K562 (cell line): ENCODE results near the gene PDGFA. TPM values are rescaled to one million over a fixed set of nuclear protein-coding genes. Genes with fewer than 3 reads are reported as not detected.

Experiments
- EGR1 ChIP-seq: fragments of 450-650 bp; conservative IDR thresholded peaks from 2 replicates; pipeline ENCODE4 v1.6.1; 2017; ENCODE audit warnings: mild to moderate bottlenecking
- HMG20A ChIP-seq: fragments of 450-650 bp; formaldehyde crosslinking; conservative IDR thresholded peaks from 2 replicates; pipeline ENCODE4 v1.4.0; 2020; ENCODE audit warnings: mild to moderate bottlenecking, mixed read lengths
- HNRNPL ChIP-seq: fragments of 200-400 bp; formaldehyde crosslinking; IDR thresholded peaks from 2 replicates; pipeline ENCODE4 v1.6.1; 2017; ENCODE audit warnings: low read depth, mild to moderate bottlenecking, low read length
- NELFE ChIP-seq: IDR thresholded peaks from 2 replicates; pipeline ENCODE4 v1.6.1; 2011; ENCODE audit warnings: mild to moderate bottlenecking; ENCODE audit not compliant: insufficient read depth, insufficient read length
- NFE2 ChIP-seq: IDR thresholded peaks from 2 replicates; pipeline ENCODE4 v1.6.1; 2014; ENCODE audit warnings: antibody characterized with exemption, low read depth
- POU5F1 ChIP-seq: fragments of 150-350 bp; IDR thresholded peaks from 2 replicates; pipeline ENCODE4 v1.6.1; 2014; ENCODE audit warnings: borderline replicate concordance, low read length, low read depth, mild to moderate bottlenecking; ENCODE audit not compliant: partially characterized antibody
- TAF9B ChIP-seq: fragments of 450-650 bp; IDR thresholded peaks from 2 replicates; pipeline ENCODE4 v1.6.1; 2018; ENCODE audit warnings: mild to moderate bottlenecking; ENCODE audit not compliant: partially characterized antibody
- TCFL5 ChIP-seq: fragments of 250-450 bp; sonication (Bioruptor Pico); conservative IDR thresholded peaks from 2 replicates; pipeline ENCODE4 v1.6.1; 2021; ENCODE audit warnings: mild to moderate bottlenecking, moderate library complexity, matching md5 sums
- polyA plus RNA-seq, 8 experiments: library from polyadenylated mRNA; depleted of rRNA in 4 of 8; stranded (reverse) in 5 of 8; unstranded in 3 of 8; fragments of >200 nt; fragmentation: Nextera tagmentation in 2 of 8; fragmentation: Illumina TruSeq in 1 of 8; extraction: Ambion mirVana in 2 of 8; extraction: Trizol in 1 of 8; gene quantifications; 2 replicates each; pipeline versions ENCODE4 v1.2.1 to v1.2.3, GENCODE V29; 2011 to 2014; ENCODE audit warnings: inconsistent platforms in 1 of 8, missing spikeins in 1 of 8
- total RNA-seq, 7 experiments: library from RNA; depleted of rRNA in 6 of 7; stranded (reverse); fragments of >200 nt in 6 of 7; fragmentation: Illumina TruSeq in 2 of 7; extraction: Trizol in 2 of 7; gene quantifications; 2 replicates each; pipeline versions ENCODE4 v1.2.1 to v1.2.3, GENCODE V29; 2011 to 2021; ENCODE audit warnings: low replicate concordance in 1 of 7
- TF ChIP-seq, protein P1 (sequence below): fragments of 250-450 bp; sonication (Bioruptor Pico); IDR thresholded peaks from 2 replicates; pipeline ENCODE4 v1.8.0; 2021; ENCODE audit warnings: moderate library complexity, mild to moderate bottlenecking, inconsistent platforms
- TF ChIP-seq, protein P2 (sequence below): sonication (generic); formaldehyde crosslinking; IDR thresholded peaks from 2 replicates; pipeline ENCODE4 v1.9.0; 2022; ENCODE audit warnings: mild to moderate bottlenecking, missing genetic modification reagents
- TF ChIP-seq, protein P3 (sequence below): fragments of 450-650 bp; conservative IDR thresholded peaks from 2 replicates; pipeline ENCODE4 v1.6.1; 2016; ENCODE audit warnings: missing genetic modification characterization, low read depth, mild to moderate bottlenecking, control low read depth, missing compliant biosample characterization
- TF ChIP-seq, protein P4 (sequence below): sonication (generic); formaldehyde crosslinking; IDR thresholded peaks from 2 replicates; pipeline ENCODE4 v1.8.0; 2023; ENCODE audit warnings: missing genetic modification reagents, mild to moderate bottlenecking, borderline replicate concordance
- TF ChIP-seq, protein P5 (sequence below): sonication (generic); formaldehyde crosslinking; IDR thresholded peaks from 2 replicates; pipeline ENCODE4 v1.8.1; 2023; ENCODE audit warnings: mild to moderate bottlenecking, missing genetic modification reagents
- TF ChIP-seq, protein P6 (sequence below), 2 experiments: fragments of 250-450 bp in 1 of 2; fragments of 450-650 bp in 1 of 2; sonication (Bioruptor Pico) in 1 of 2; IDR thresholded peaks; 2 replicates each; pipeline versions ENCODE4 v1.6.1 to v1.8.0; 2016 to 2021; ENCODE audit warnings: mild to moderate bottlenecking in 2 of 2, moderate library complexity in 2 of 2, missing compliant biosample characterization in 1 of 2, missing genetic modification characterization in 1 of 2

The PDGFA gene
- total and polyA plus RNA-seq, 9 of the 15 experiments (the other 6 are each of a cell fraction or from before 2014, with no cell fraction given) = 2.5 to 10.2 (median 4.6) TPM

DNA sequence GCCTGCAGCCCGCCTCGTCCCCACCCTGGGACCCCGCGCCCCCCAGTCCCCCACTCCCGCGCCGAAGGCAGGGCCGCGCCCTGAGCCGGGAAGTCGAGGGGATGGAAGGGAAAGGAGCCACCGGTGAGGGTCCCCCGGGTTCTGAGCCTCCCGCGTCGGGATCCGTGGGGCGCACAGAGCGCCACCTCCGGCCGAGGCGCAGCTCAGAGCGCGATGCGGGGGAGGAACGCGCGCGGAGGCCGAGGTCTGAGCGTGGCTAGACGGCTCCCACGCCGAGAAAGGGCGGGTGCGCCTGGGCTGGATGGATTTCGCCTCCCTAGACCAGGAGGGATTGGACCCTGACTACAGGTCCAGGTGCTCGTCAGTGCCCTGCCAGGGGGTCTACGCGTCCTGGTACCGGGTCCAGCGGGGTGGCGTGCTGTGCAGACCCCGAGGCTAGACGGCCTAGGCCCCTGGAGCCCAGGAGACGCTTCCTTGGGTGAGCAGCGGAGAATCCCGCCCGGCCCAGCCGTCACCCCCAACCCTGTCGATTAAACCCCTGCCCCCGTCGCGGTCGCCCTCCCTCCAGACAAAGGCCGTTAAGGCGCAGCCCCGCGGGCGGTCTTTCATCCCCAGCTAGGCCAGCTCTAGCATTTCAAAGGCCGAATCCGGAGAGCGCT, 986 bp upstream of the PDGFA start (continued):
- no peak for TF ChIP-seq TAF9B
- no peak for TF ChIP-seq HNRNPL
- TF ChIP-seq, protein P1, sequence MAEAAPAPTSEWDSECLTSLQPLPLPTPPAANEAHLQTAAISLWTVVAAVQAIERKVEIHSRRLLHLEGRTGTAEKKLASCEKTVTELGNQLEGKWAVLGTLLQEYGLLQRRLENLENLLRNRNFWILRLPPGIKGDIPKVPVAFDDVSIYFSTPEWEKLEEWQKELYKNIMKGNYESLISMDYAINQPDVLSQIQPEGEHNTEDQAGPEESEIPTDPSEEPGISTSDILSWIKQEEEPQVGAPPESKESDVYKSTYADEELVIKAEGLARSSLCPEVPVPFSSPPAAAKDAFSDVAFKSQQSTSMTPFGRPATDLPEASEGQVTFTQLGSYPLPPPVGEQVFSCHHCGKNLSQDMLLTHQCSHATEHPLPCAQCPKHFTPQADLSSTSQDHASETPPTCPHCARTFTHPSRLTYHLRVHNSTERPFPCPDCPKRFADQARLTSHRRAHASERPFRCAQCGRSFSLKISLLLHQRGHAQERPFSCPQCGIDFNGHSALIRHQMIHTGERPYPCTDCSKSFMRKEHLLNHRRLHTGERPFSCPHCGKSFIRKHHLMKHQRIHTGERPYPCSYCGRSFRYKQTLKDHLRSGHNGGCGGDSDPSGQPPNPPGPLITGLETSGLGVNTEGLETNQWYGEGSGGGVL (CRISPR knock-in tag) = no peak
- TF ChIP-seq, protein P2, sequence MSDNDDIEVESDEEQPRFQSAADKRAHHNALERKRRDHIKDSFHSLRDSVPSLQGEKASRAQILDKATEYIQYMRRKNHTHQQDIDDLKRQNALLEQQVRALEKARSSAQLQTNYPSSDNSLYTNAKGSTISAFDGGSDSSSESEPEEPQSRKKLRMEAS (CRISPR knock-in tag) = peak; percentile 33; the same call in 1 of the 2 replicates
- TF ChIP-seq, protein P3, sequence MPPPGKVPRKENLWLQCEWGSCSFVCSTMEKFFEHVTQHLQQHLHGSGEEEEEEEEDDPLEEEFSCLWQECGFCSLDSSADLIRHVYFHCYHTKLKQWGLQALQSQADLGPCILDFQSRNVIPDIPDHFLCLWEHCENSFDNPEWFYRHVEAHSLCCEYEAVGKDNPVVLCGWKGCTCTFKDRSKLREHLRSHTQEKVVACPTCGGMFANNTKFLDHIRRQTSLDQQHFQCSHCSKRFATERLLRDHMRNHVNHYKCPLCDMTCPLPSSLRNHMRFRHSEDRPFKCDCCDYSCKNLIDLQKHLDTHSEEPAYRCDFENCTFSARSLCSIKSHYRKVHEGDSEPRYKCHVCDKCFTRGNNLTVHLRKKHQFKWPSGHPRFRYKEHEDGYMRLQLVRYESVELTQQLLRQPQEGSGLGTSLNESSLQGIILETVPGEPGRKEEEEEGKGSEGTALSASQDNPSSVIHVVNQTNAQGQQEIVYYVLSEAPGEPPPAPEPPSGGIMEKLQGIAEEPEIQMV = no peak
- no peak for TF ChIP-seq NFE2
- TF ChIP-seq, protein P4, sequence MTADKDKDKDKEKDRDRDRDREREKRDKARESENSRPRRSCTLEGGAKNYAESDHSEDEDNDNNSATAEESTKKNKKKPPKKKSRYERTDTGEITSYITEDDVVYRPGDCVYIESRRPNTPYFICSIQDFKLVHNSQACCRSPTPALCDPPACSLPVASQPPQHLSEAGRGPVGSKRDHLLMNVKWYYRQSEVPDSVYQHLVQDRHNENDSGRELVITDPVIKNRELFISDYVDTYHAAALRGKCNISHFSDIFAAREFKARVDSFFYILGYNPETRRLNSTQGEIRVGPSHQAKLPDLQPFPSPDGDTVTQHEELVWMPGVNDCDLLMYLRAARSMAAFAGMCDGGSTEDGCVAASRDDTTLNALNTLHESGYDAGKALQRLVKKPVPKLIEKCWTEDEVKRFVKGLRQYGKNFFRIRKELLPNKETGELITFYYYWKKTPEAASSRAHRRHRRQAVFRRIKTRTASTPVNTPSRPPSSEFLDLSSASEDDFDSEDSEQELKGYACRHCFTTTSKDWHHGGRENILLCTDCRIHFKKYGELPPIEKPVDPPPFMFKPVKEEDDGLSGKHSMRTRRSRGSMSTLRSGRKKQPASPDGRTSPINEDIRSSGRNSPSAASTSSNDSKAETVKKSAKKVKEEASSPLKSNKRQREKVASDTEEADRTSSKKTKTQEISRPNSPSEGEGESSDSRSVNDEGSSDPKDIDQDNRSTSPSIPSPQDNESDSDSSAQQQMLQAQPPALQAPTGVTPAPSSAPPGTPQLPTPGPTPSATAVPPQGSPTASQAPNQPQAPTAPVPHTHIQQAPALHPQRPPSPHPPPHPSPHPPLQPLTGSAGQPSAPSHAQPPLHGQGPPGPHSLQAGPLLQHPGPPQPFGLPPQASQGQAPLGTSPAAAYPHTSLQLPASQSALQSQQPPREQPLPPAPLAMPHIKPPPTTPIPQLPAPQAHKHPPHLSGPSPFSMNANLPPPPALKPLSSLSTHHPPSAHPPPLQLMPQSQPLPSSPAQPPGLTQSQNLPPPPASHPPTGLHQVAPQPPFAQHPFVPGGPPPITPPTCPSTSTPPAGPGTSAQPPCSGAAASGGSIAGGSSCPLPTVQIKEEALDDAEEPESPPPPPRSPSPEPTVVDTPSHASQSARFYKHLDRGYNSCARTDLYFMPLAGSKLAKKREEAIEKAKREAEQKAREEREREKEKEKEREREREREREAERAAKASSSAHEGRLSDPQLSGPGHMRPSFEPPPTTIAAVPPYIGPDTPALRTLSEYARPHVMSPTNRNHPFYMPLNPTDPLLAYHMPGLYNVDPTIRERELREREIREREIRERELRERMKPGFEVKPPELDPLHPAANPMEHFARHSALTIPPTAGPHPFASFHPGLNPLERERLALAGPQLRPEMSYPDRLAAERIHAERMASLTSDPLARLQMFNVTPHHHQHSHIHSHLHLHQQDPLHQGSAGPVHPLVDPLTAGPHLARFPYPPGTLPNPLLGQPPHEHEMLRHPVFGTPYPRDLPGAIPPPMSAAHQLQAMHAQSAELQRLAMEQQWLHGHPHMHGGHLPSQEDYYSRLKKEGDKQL (CRISPR knock-in tag) = no peak
- no peak for TF ChIP-seq NELFE
- TF ChIP-seq, protein P5, sequence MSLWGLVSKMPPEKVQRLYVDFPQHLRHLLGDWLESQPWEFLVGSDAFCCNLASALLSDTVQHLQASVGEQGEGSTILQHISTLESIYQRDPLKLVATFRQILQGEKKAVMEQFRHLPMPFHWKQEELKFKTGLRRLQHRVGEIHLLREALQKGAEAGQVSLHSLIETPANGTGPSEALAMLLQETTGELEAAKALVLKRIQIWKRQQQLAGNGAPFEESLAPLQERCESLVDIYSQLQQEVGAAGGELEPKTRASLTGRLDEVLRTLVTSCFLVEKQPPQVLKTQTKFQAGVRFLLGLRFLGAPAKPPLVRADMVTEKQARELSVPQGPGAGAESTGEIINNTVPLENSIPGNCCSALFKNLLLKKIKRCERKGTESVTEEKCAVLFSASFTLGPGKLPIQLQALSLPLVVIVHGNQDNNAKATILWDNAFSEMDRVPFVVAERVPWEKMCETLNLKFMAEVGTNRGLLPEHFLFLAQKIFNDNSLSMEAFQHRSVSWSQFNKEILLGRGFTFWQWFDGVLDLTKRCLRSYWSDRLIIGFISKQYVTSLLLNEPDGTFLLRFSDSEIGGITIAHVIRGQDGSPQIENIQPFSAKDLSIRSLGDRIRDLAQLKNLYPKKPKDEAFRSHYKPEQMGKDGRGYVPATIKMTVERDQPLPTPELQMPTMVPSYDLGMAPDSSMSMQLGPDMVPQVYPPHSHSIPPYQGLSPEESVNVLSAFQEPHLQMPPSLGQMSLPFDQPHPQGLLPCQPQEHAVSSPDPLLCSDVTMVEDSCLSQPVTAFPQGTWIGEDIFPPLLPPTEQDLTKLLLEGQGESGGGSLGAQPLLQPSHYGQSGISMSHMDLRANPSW (CRISPR knock-in tag) = no peak
- no peak for TF ChIP-seq TCFL5
- peak; percentile 93 for TF ChIP-seq EGR1
- no peak for TF ChIP-seq HMG20A (CRISPR knock-in tag)
- TF ChIP-seq POU5F1 = no peak
- TF ChIP-seq, protein P6, sequence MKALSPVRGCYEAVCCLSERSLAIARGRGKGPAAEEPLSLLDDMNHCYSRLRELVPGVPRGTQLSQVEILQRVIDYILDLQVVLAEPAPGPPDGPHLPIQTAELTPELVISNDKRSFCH (CRISPR knock-in tag; IDR thresholded peaks at IDR 0.05) = no peak
- TF ChIP-seq, protein P6 (tag; IDR thresholded peaks at IDR 0.05) = no peak
